C4-2B (cell line): ENCODE results near the gene MCEMP1.

Experiments used
- CTCF ChIP-seq: fragments of 450-650 bp; conservative IDR thresholded peaks from 2 replicates; pipeline ENCODE4 v1.5.1; 2017; ENCODE audit warnings: mild to moderate bottlenecking
- ZFX ChIP-seq: fragments of 450-650 bp; IDR thresholded peaks from 2 replicates; pipeline ENCODE4 v1.6.1; 2017

- no peak for TF ChIP-seq CTCF
- 0 out of 2 replicates have a peak, but pooled peaks have one; percentile 0 for TF ChIP-seq ZFX
These were observed 47.4 kb upstream of the MCEMP1 start, which contains the start of the genes PET100 and XAB2 for GRCh38 chr19:7629347-7630054.
